MCF 10A (cell line): ENCODE results near the gene CRISP3. TPM values are rescaled to one million over a fixed set of nuclear protein-coding genes. Genes with fewer than 3 reads are reported as not detected.
A peak's percentile ranks its signal among the peaks of the same experiment; 100 is the strongest.

Source experiments
- BruUV-seq: library from RNA; stranded (reverse); fragments of 400-500 nt; replicated peaks from 2 replicates; lab custom pipeline; 2021; lab: Mats Ljungman, UMichigan
- CTCF ChIA-PET: fragments of 300-600 bp; sonication (Branson Sonifier 250); formaldehyde crosslinking; extraction: SDS; loops from one replicate; lab custom pipeline; 2021; ENCODE audit warnings: antibody characterized with exemption, inconsistent platforms; lab: Yijun Ruan, JAX
- POLR2A ChIA-PET: fragments of 300-600, 350-650 bp; sonication (Branson Sonifier 250); formaldehyde crosslinking; extraction: SDS; loops from one replicate; lab custom pipeline; 2020; ENCODE audit warnings: antibody characterized with exemption, inconsistent platforms; lab: Yijun Ruan, JAX
- DNase-seq: peaks from one replicate; pipeline ENCODE4 v3.0.0-alpha.2; 2018; ENCODE audit not compliant: unreplicated experiment
- H3K27ac Mint-ChIP-seq: one replicate; pipeline ENCODE4 v1.8.0; 2022; ENCODE audit warnings: mild to moderate bottlenecking, low read depth, mixed read lengths; ENCODE audit not compliant: unreplicated experiment
- H3K27me3 Mint-ChIP-seq: one replicate; pipeline ENCODE4 v1.8.0; 2022; ENCODE audit warnings: mixed read lengths; ENCODE audit not compliant: insufficient read depth, unreplicated experiment
- H3K36me3 Mint-ChIP-seq: one replicate; pipeline ENCODE4 v1.8.0; 2022; ENCODE audit warnings: mild to moderate bottlenecking, moderate library complexity, mixed read lengths; ENCODE audit not compliant: insufficient read depth, unreplicated experiment
- H3K4me1 Mint-ChIP-seq: one replicate; pipeline ENCODE4 v1.8.0; 2022; ENCODE audit warnings: mixed read lengths; ENCODE audit not compliant: insufficient read depth, unreplicated experiment
- H3K4me3 Mint-ChIP-seq: one replicate; pipeline ENCODE4 v1.8.0; 2022; ENCODE audit warnings: mild to moderate bottlenecking, moderate library complexity, mixed read lengths; ENCODE audit not compliant: unreplicated experiment
- H3K9me3 Mint-ChIP-seq: one replicate; pipeline ENCODE4 v1.8.0; 2022; ENCODE audit warnings: mixed read lengths; ENCODE audit not compliant: unreplicated experiment
- CTCF ChIP-seq: fragments of 200-600 bp; IDR thresholded peaks from one replicate; pipeline ENCODE4 v1.8.0; 2022; ENCODE audit warnings: antibody characterized with exemption, mild to moderate bottlenecking; ENCODE audit not compliant: unreplicated experiment
- intact Hi-C: fragments of 100-400 bp; cut with micrococcal nuclease; formaldehyde crosslinking; loops from 2 replicates; pipeline ENCODE4 v1.14.1; 2022
- total RNA-seq: library from RNA; stranded (reverse); gene quantifications from 2 replicates; pipeline ENCODE4 v1.2.3, GENCODE V29; 2022

The CRISP3 gene
- total RNA-seq, 1 experiment from 2014 or later: not detected

- Mint-ChIP-seq H3K27me3 (peaks cover 11% of the 10 kb centered on the region), H3K27ac (no peak overlapping the region), H3K36me3 (no peaks in the 10 kb centered on the region), H3K4me3 (no peak overlapping the region), H3K4me1 (no peaks in the 10 kb centered on the region), H3K9me3 (no peaks in the 10 kb centered on the region)
- CTCF ChIA-PET: no interaction called here
- POLR2A ChIA-PET: no interaction called here
- TF ChIP-seq CTCF: no peak
- no TSS peak for BruUV-seq
- intact Hi-C loops: no loop called here
- DNase-seq: no peak
Observed at GRCh38 chr6:49772285-49772684, 28.1 kb upstream of the CRISP3 start.

GRCh38 chr6:49766762-49767161 is 22.6 kb upstream of the CRISP3 start:
- intact Hi-C loops: no loop called here
- CTCF ChIA-PET: no interaction called here
- Mint-ChIP-seq H3K27me3 (peaks cover 17% of the 10 kb centered on the region), H3K9me3 (no peaks in the 10 kb centered on the region), H3K4me1 (no peaks in the 10 kb centered on the region), H3K4me3 (no peak overlapping the region), H3K36me3 (no peaks in the 10 kb centered on the region), H3K27ac (no peak overlapping the region)
- no TSS peak for BruUV-seq
- POLR2A ChIA-PET: interaction anchor here (0.6 kb wide), 1 partner anchor 14 kb away, joined by 6 read pairs; no protein-coding TSS in a partner anchor
- no peak for TF ChIP-seq CTCF
- peak; percentile 21 for DNase-seq

GRCh38 chr6:49764571-49765236 is 20.5 kb upstream of the CRISP3 start:
- no peak for TF ChIP-seq CTCF
- intact Hi-C loops: no loop called here
- no TSS peak for BruUV-seq
- Mint-ChIP-seq H3K36me3 (no peaks in the 10 kb centered on the region), H3K4me3 (no peak overlapping the region), H3K4me1 (no peaks in the 10 kb centered on the region), H3K9me3 (no peaks in the 10 kb centered on the region), H3K27ac (no peak overlapping the region), H3K27me3 (peaks cover 15% of the 10 kb centered on the region)
- ChIA-PET POLR2A (no interaction called here), CTCF (no interaction called here)
- DNase-seq: no peak

- intact Hi-C loops: no loop called here
Observed at GRCh38 chr6:49743429-49743828, 759 bp downstream of the CRISP3 start.

More at GRCh38 chr6:49743429-49743828, 759 bp downstream of the CRISP3 start:
- DNase-seq: no peak
- Mint-ChIP-seq H3K4me1 (no peaks in the 10 kb centered on the region), H3K27ac (no peak overlapping the region), H3K9me3 (no peaks in the 10 kb centered on the region), H3K27me3 (peaks cover 39% of the 10 kb centered on the region), H3K4me3 (no peak overlapping the region), H3K36me3 (no peaks in the 10 kb centered on the region)
- POLR2A ChIA-PET: no interaction called here
- CTCF ChIA-PET: interaction anchor here (0.9 kb wide), 1 partner anchor 12 kb away, joined by 3 read pairs; no protein-coding TSS in a partner anchor
- TF ChIP-seq CTCF: no peak
- BruUV-seq: no TSS peak
